B cell (primary cell): ENCODE measurements around the gene PRKG2. TPM values are rescaled to one million over a fixed set of nuclear protein-coding genes. Genes with fewer than 3 reads are reported as not detected.

ENCODE experiments used
- ATAC-seq: fragments of 200-7000 bp; cut with Tn5 transposase; one replicate; pipeline ENCODE4 v1.10.0; 2021; ENCODE audit warnings: low read depth, mild to moderate bottlenecking, moderate number of reproducible peaks, moderate library complexity
- CTCF ChIA-PET: fragments of 350-600 bp; sonication (Branson Sonifier 250); formaldehyde crosslinking; loops from one replicate; lab custom pipeline; 2021; ENCODE audit warnings: antibody characterized with exemption, inconsistent platforms; lab: Charles Lee
- POLR2A ChIA-PET: fragments of 350-600 bp; sonication (Branson Sonifier 250); formaldehyde crosslinking; loops from one replicate; lab custom pipeline; 2021; ENCODE audit warnings: antibody characterized with exemption; lab: Charles Lee
- DNase-seq: peaks from one replicate; pipeline ENCODE4 v3.0.0; 2013
- H2AFZ ChIP-seq: 2 replicates; pipeline ENCODE4 v1.6.1; 2012; ENCODE audit warnings: mild to moderate bottlenecking, low read depth, low read length; ENCODE audit not compliant: insufficient read depth, poor library complexity, severe bottlenecking
- H3K27ac ChIP-seq, 2 donors: 1 replicate in 1 of 2; 2 replicates in 1 of 2; pipeline ENCODE4 v1.5.1; 2012 to 2013; ENCODE audit warnings: low read length in 2 of 2, mild to moderate bottlenecking in 2 of 2, moderate library complexity in 1 of 2
- H3K27me3 ChIP-seq, 4 experiments: fragments of 200-600 bp in 1 of 4; sonication (generic) in 1 of 4; replicated peaks in 1 of 4; 1 replicate in 2 of 4; 2 replicates in 2 of 4; pipeline versions ENCODE4 v1.6.1 to v1.7.0; 2013 to 2016; ENCODE audit warnings: low read length in 3 of 4, mild to moderate bottlenecking in 2 of 4, mixed read lengths in 1 of 4, moderate library complexity in 1 of 4; ENCODE audit not compliant: insufficient read depth in 4 of 4, control insufficient read depth in 3 of 4; ENCODE audit errors: control extremely low read depth in 1 of 4
- H3K36me3 ChIP-seq, 2 experiments: replicated peaks in 1 of 2; 1 replicate in 1 of 2; 2 replicates in 1 of 2; pipeline versions ENCODE4 v1.6.1 to v1.7.1; 2013; ENCODE audit warnings: low read length in 1 of 2; ENCODE audit not compliant: insufficient read depth in 2 of 2, control insufficient read depth in 1 of 2; ENCODE audit errors: control extremely low read depth in 1 of 2, extremely low read depth in 1 of 2
- H3K4me1 ChIP-seq, 2 donors: fragments of 200-600 bp in 1 of 2; sonication (generic) in 1 of 2; 1 replicate in 1 of 2; 2 replicates in 1 of 2; pipeline versions ENCODE4 v1.5.1 to v1.6.1; 2013 to 2017; ENCODE audit warnings: low read length in 2 of 2; ENCODE audit not compliant: control insufficient read depth in 2 of 2, insufficient read depth in 2 of 2
- H3K4me2 ChIP-seq: replicated peaks from 2 replicates; pipeline ENCODE3; 2012; ENCODE audit warnings: mild to moderate bottlenecking, low read depth, low read length; ENCODE audit not compliant: poor library complexity, severe bottlenecking
- H3K4me3 ChIP-seq, 5 experiments: fragments of 200-600 bp in 1 of 5; sonication (generic) in 1 of 5; 1 replicate in 3 of 5; 2 replicates in 2 of 5; pipeline versions ENCODE4 v1.5.1 to v1.7.0; 2011 to 2016; ENCODE audit warnings: low read length in 4 of 5, mild to moderate bottlenecking in 4 of 5, low read depth in 2 of 5, control low read depth in 1 of 5, moderate library complexity in 1 of 5; ENCODE audit not compliant: insufficient read depth in 1 of 5; ENCODE audit errors: control extremely low read depth in 1 of 5, extremely low read depth in 1 of 5
- H3K79me2 ChIP-seq: fragments of 200-600 bp; sonication (generic); one replicate; pipeline ENCODE4 v1.6.0; 2016; ENCODE audit warnings: low read length; ENCODE audit not compliant: control insufficient read depth, insufficient read depth
- H3K9ac ChIP-seq: fragments of 200-600 bp; sonication (generic); 2 replicates; pipeline ENCODE4 v1.6.1; 2017; ENCODE audit warnings: mild to moderate bottlenecking, low read length, moderate library complexity
- H3K9me3 ChIP-seq, 3 donors: one replicate each; pipeline versions ENCODE4 v1.6.1 to v1.7.1; 2013; ENCODE audit warnings: low read length in 2 of 3; ENCODE audit not compliant: control insufficient read depth in 2 of 3, insufficient read depth in 1 of 3; ENCODE audit errors: control extremely low read depth in 1 of 3
- H4K20me1 ChIP-seq: 2 replicates; pipeline ENCODE4 v1.6.0; 2012; ENCODE audit warnings: mild to moderate bottlenecking, low read length; ENCODE audit not compliant: insufficient read depth, control insufficient read depth, poor library complexity, severe bottlenecking
- H3K27ac Mint-ChIP-seq: one replicate; pipeline ENCODE4 v1.8.0; 2021; ENCODE audit warnings: mixed read lengths
- H3K27me3 Mint-ChIP-seq: one replicate; pipeline ENCODE4 v1.8.0; 2021; ENCODE audit warnings: mixed read lengths
- H3K4me1 Mint-ChIP-seq: one replicate; pipeline ENCODE4 v1.8.0; 2021; ENCODE audit warnings: mixed read lengths
- H3K4me3 Mint-ChIP-seq: one replicate; pipeline ENCODE4 v1.8.0; 2021; ENCODE audit warnings: mixed read lengths
- H3K9me3 Mint-ChIP-seq: one replicate; pipeline ENCODE4 v1.8.0; 2022; ENCODE audit warnings: mixed read lengths; ENCODE audit not compliant: insufficient read depth
- CTCF ChIP-seq: fragments of 200-600 bp; IDR thresholded peaks from one replicate; pipeline ENCODE4 v1.8.0; 2022; ENCODE audit warnings: antibody characterized with exemption, mild to moderate bottlenecking
- EZH2 ChIP-seq: IDR thresholded peaks from 2 replicates; pipeline ENCODE4 v1.6.1; 2012; ENCODE audit warnings: borderline replicate concordance, low read depth, mild to moderate bottlenecking, moderate library complexity, low read length; ENCODE audit not compliant: insufficient read depth, poor library complexity, severe bottlenecking
- WGBS: methylation state at CpG from one replicate; pipeline ENCODE4 v1.1.5; 2013; ENCODE audit warnings: missing lambda C conversion rate; ENCODE audit not compliant: insufficient coverage; 5-methylcytosine and 5-hydroxymethylcytosine counted together
- intact Hi-C: fragments of 100-400 bp; cut with micrococcal nuclease; formaldehyde crosslinking; loops from one replicate; pipeline ENCODE4 v1.10.0; 2022
- polyA plus RNA-seq: library from polyadenylated mRNA; depleted of rRNA; stranded (reverse); fragments of >200 nt; gene quantifications from 2 replicates; pipeline ENCODE4 v1.2.3, GENCODE V29; 2012
- total RNA-seq, 2 donors: library from RNA; stranded (reverse); fragments of 120-200 nt in 1 of 2; gene quantifications; 1 replicate in 1 of 2; 2 replicates in 1 of 2; pipeline versions ENCODE4 v1.2.3 to v1.2.4, GENCODE V29; 2013 to 2022

PRKG2 gene
- total and polyA plus RNA-seq, 2 donors (not counting 1 experiment from before 2014, with no cell fraction given) = 0.61 to 0.86 TPM

- Histone ChIP-seq H3K27me3 (no peaks in the 10 kb centered on the region), H3K9ac (no peak overlapping the region), H2AFZ (no peak overlapping the region), H3K4me1 (no peaks in the 10 kb centered on the region), H4K20me1 (no peaks in the 10 kb centered on the region), H3K4me2 (no peak overlapping the region), H3K4me3 (no peak overlapping the region), H3K36me3 (no peaks in the 10 kb centered on the region), H3K9me3 (no peaks in the 10 kb centered on the region), H3K27ac (no peak overlapping the region), H3K79me2 (no peaks in the 10 kb centered on the region)
- intact Hi-C loops = no loop called here
- TF ChIP-seq CTCF (no peak), EZH2 (no peak)
- H3K9me3 Mint-ChIP-seq = no peaks in the 10 kb centered on the region
- ChIA-PET CTCF (no interaction called here), POLR2A (no interaction called here)
- H3K27me3 Mint-ChIP-seq = no peaks in the 10 kb centered on the region
- no peak for DNase-seq
- no peak for ATAC-seq
- WGBS = 76% methylated on average over 4 of the region's 6 CpGs
- no peaks in the 10 kb centered on the region for H3K4me1 Mint-ChIP-seq
- no peak overlapping the region for H3K27ac Mint-ChIP-seq
- H3K4me3 Mint-ChIP-seq = no peak overlapping the region
Measured at GRCh38 chr4:81148576-81148975, 66.4 kb downstream of the PRKG2 start.

DNA sequence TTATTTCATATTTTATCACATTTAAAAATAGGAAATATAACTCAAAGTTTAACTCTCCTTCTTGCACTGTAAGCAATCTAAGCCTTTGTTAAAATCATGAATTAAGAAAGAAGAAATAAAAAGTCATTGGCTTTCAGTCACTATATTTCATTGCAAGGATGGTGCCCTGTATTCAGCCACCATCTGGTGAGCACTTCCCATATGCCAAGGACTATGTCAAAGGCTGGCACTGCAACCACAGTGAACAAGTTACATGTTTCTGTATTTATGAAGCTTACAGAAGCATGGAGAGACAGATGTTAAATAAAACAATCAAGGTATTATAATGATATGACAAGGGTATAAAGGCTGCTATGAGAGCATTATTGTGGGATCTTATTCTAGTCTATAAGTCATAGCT lies 68.6 kb downstream of the PRKG2 start:
- ChIA-PET CTCF (no interaction called here), POLR2A (no interaction called here)
- intact Hi-C loops = no loop called here
- no peaks in the 10 kb centered on the region for H3K4me1 Mint-ChIP-seq
- ATAC-seq = no peak
- no peaks in the 10 kb centered on the region for H3K9me3 Mint-ChIP-seq
- Histone ChIP-seq H3K27me3 (no peaks in the 10 kb centered on the region), H3K27ac (no peak overlapping the region), H3K4me3 (no peak overlapping the region), H3K9ac (no peak overlapping the region), H3K4me2 (no peak overlapping the region), H4K20me1 (no peaks in the 10 kb centered on the region), H3K4me1 (no peaks in the 10 kb centered on the region), H3K36me3 (no peaks in the 10 kb centered on the region), H3K9me3 (no peaks in the 10 kb centered on the region), H2AFZ (no peak overlapping the region), H3K79me2 (no peaks in the 10 kb centered on the region)
- TF ChIP-seq EZH2 = no peak
- TF ChIP-seq CTCF = no peak
- DNase-seq = no peak
- H3K4me3 Mint-ChIP-seq = no peak overlapping the region
- no peak overlapping the region for H3K27ac Mint-ChIP-seq
- H3K27me3 Mint-ChIP-seq = no peaks in the 10 kb centered on the region
